Activated T-cell treated with anti-CD3 and anti-CD28 coated beads, Interleukin-2, amount 50 U/mL, for 4 hours (primary cell): ENCODE data around the gene SMG1. TPM values are rescaled to one million over a fixed set of nuclear protein-coding genes. Genes with fewer than 3 reads are reported as not detected.
"Not testable (repeated sequence)": the region's sequence is repeated elsewhere in the genome, so short reads cannot be mapped to it uniquely, and the experiment has no call there.

Experiments
- ATAC-seq, 2 donors: fragments of 200-7000 bp; cut with Tn5 transposase; one replicate each; pipeline ENCODE4 v1.10.0; 2021
- DNase-seq: peaks from one replicate; pipeline ENCODE4 v3.0.0-alpha.2; 2020
- H3K27me3 Mint-ChIP-seq: one replicate; pipeline ENCODE4 v1.8.0; 2021; ENCODE audit warnings: low read depth, mixed read lengths
- H3K36me3 Mint-ChIP-seq: one replicate; pipeline ENCODE4 v1.8.0; 2022; ENCODE audit warnings: mixed read lengths; ENCODE audit not compliant: insufficient read depth
- H3K4me1 Mint-ChIP-seq: one replicate; pipeline ENCODE4 v1.8.0; 2021; ENCODE audit warnings: low read depth, mixed read lengths
- H3K4me3 Mint-ChIP-seq: one replicate; pipeline ENCODE4 v1.8.0; 2021; ENCODE audit warnings: mild to moderate bottlenecking, moderate library complexity, mixed read lengths
- H3K9me3 Mint-ChIP-seq: one replicate; pipeline ENCODE4 v1.8.0; 2021; ENCODE audit warnings: mixed read lengths
- total RNA-seq, 3 donors: library from RNA; stranded (reverse); gene quantifications; one replicate each; pipeline ENCODE4 v1.2.1, GENCODE V29; 2021

The SMG1 gene
- total RNA-seq, 3 donors from 2014 or later: 83.7 to 94.7 (median 87.3) TPM

- DNase-seq: no peak
- Mint-ChIP-seq H3K9me3 (no peaks in the 10 kb centered on the region), H3K4me1 (peaks cover 11% of the 10 kb centered on the region), H3K36me3 (no peaks in the 10 kb centered on the region), H3K4me3 (no peak overlapping the region), H3K27me3 (no peaks in the 10 kb centered on the region)
- no peak for ATAC-seq
Observed at GRCh38 chr16:18945233-18945632, 19.0 kb upstream of the SMG1 start.

- Mint-ChIP-seq H3K27me3 (no peaks in the 10 kb centered on the region), H3K4me3 (no peak overlapping the region), H3K9me3 (no peaks in the 10 kb centered on the region), H3K36me3 (no peaks in the 10 kb centered on the region), H3K4me1 (peaks cover 11% of the 10 kb centered on the region)
- ATAC-seq: no peak
- no peak for DNase-seq
Observed at GRCh38 chr16:18943414-18943813, 17.2 kb upstream of the SMG1 start.

- H3K4me1 Mint-ChIP-seq: peaks cover 12% of the 10 kb centered on the region
- H3K9me3 Mint-ChIP-seq: no peaks in the 10 kb centered on the region
- H3K36me3 Mint-ChIP-seq: no peaks in the 10 kb centered on the region
- no peak for ATAC-seq
- no peaks in the 10 kb centered on the region for H3K27me3 Mint-ChIP-seq
- no peak for DNase-seq
- no peak overlapping the region for H3K4me3 Mint-ChIP-seq
Observed at GRCh38 chr16:18942061-18942460, 15.9 kb upstream of the SMG1 start.

DNA sequence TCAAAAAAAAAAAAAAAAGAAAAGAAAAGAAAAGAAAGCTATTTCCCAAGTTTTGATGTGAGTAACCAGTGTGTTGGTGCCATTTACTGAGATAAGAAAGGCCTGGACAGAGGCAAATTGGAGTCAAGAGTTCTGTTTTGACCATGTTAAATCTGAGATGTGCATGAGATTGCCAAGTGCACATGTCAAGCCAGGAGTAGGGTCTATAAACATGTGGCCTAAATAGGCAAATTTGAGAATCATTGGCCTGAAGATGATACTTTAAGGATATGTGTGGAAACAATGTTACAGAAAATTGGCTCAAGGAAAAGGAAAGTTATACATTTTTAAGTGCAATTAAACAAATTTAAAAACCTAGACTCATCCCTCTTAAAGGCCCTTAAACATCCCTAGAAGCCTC is 15.3 kb upstream of the SMG1 start:
- ATAC-seq: no peak
- no peak for DNase-seq
- Mint-ChIP-seq H3K36me3 (no peaks in the 10 kb centered on the region), H3K27me3 (no peaks in the 10 kb centered on the region), H3K4me3 (no peak overlapping the region), H3K9me3 (no peaks in the 10 kb centered on the region), H3K4me1 (peaks cover 12% of the 10 kb centered on the region)

- Mint-ChIP-seq H3K36me3 (no peaks in the 10 kb centered on the region), H3K4me1 (peaks cover 4% of the 10 kb centered on the region), H3K9me3 (no peaks in the 10 kb centered on the region), H3K27me3 (no peaks in the 10 kb centered on the region), H3K4me3 (no peak overlapping the region)
- ATAC-seq (no peak), DNase-seq (no peak)
Observed at GRCh38 chr16:18938986-18939385, 12.8 kb upstream of the SMG1 start.

GRCh38 chr16:18937390-18937789 is 11.2 kb upstream of the SMG1 start:
- no peak overlapping the region for H3K4me3 Mint-ChIP-seq
- H3K4me1 Mint-ChIP-seq: peaks cover 4% of the 10 kb centered on the region
- DNase-seq (no peak), ATAC-seq (no peak)
- no peaks in the 10 kb centered on the region for H3K36me3 Mint-ChIP-seq
- H3K9me3 Mint-ChIP-seq: no peaks in the 10 kb centered on the region
- H3K27me3 Mint-ChIP-seq: no peaks in the 10 kb centered on the region

- ATAC-seq (no peak), DNase-seq (no peak)
- H3K9me3 Mint-ChIP-seq: no peaks in the 10 kb centered on the region
- no peak overlapping the region for H3K4me3 Mint-ChIP-seq
- no peaks in the 10 kb centered on the region for H3K27me3 Mint-ChIP-seq
- peaks cover 4% of the 10 kb centered on the region for H3K4me1 Mint-ChIP-seq
- H3K36me3 Mint-ChIP-seq: no peaks in the 10 kb centered on the region
Observed at GRCh38 chr16:18936727-18937340, 10.6 kb upstream of the SMG1 start.

GRCh38 chr16:18933501-18933900 is 7.3 kb upstream of the SMG1 start:
- peaks cover 6% of the 10 kb centered on the region for H3K4me1 Mint-ChIP-seq
- no peaks in the 10 kb centered on the region for H3K27me3 Mint-ChIP-seq
- no peaks in the 10 kb centered on the region for H3K9me3 Mint-ChIP-seq
- H3K36me3 Mint-ChIP-seq: no peaks in the 10 kb centered on the region
- DNase-seq (no peak), ATAC-seq (no peak)
- no peak overlapping the region for H3K4me3 Mint-ChIP-seq

DNA sequence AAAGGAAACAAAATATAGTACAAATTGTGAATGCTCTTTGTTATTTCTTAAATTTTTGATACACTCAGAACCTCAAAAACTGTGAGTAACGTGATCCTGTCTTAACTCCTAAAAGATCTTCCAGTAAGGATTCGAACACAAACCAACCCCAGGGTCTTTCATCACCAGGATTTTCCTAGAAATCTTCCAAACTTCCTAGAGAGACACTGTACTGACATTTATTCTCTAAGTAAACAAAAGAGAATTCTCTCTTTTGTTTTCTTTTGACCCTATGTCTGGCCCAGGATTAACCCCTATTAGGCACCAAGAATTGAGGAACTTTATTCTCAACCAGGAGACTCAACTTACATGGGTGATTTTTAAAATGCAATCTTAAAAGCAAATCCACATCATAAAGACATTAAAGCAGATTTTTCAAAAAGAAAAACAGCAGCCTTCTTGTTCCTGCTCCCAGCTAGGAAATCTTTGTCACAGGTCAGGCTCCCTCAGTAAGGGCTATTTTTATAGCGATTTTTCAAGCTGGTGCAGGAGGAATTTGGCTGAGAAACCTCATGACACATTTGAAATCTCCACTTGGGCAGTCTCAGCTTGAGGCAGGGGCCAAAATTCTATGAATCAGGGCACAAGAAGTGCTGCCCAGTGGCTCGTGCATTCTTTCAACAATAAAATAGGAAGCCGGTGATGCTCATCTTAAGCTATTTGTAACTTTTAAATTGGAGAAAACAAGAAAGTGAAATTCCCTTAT is 6.2 kb upstream of the SMG1 start:
- Mint-ChIP-seq H3K4me1 (peaks cover 6% of the 10 kb centered on the region), H3K4me3 (no peak overlapping the region), H3K9me3 (no peaks in the 10 kb centered on the region), H3K27me3 (no peaks in the 10 kb centered on the region), H3K36me3 (no peaks in the 10 kb centered on the region)
- ATAC-seq (no peak), DNase-seq (no peak)

- Mint-ChIP-seq H3K27me3 (no peaks in the 10 kb centered on the region), H3K4me1 (peaks cover 7% of the 10 kb centered on the region), H3K36me3 (no peaks in the 10 kb centered on the region), H3K4me3 (no peak overlapping the region), H3K9me3 (no peaks in the 10 kb centered on the region)
- ATAC-seq (no peak), DNase-seq (no peak)
Observed at GRCh38 chr16:18931756-18932155, 5.5 kb upstream of the SMG1 start.

DNA sequence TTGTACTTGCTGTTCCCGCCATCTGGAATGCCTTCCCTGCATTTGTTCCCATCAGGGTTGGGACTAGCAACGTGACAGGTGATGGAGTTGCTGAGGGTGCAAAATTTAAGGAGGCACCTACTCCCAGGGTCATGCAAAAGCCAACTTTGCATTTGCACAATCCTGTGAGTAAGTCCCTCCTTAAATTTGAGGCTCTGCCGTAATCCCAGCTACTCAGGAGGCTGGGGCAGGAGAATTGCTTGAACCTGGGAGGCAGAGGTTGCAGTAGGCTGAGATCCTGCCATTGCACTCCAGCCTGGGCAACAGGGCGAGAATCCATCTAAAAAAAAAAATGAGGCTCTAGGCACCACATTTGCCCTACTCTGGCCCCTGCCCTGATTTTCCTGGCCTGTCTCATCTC is 3.9 kb upstream of the SMG1 start:
- not testable (repeated sequence) for ATAC-seq

DNA sequence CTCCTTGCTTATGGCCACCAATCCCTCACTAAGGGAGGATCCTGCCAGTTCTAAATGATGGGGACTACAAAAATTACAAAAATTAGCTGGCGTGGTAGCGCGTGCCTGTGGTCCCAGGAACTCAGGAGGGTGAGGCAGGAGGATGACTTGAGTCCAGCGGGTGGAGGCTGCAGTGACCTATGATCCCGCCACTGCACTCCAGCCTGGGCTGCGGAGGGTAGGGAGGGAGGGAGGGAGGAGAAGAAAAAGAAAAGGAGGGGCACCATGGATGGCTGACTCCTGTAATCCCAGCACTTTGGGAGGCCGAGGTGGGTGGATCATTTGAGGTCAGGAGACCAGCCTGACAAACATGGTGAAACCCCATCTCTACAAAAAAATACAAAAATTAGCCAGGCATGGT is 1.9 kb upstream of the SMG1 start:
- not testable (repeated sequence) for ATAC-seq, H3K27me3 Mint-ChIP-seq, H3K9me3 Mint-ChIP-seq, H3K36me3 Mint-ChIP-seq, H3K4me3 Mint-ChIP-seq, DNase-seq
- H3K4me1 Mint-ChIP-seq: peaks cover 21% of the 10 kb centered on the region

More for the DNA sequence above, 3.9 kb upstream of the SMG1 start:
- not testable (repeated sequence) for H3K27me3 Mint-ChIP-seq, DNase-seq, H3K9me3 Mint-ChIP-seq, H3K4me3 Mint-ChIP-seq, H3K36me3 Mint-ChIP-seq
- peaks cover 12% of the 10 kb centered on the region for H3K4me1 Mint-ChIP-seq

GRCh38 chr16:18925215-18925985 is 808 bp downstream of the SMG1 start:
- H3K36me3 Mint-ChIP-seq, H3K27me3 Mint-ChIP-seq, H3K9me3 Mint-ChIP-seq: not testable (repeated sequence)
- ATAC-seq (peak; percentile 72), DNase-seq (peak; percentile 44)
- Mint-ChIP-seq H3K4me1 (peaks cover 32% of the 10 kb centered on the region), H3K4me3 (peak overlapping the region; percentile 93)

GRCh38 chr16:18923935-18924334 is 2.3 kb downstream of the SMG1 start:
- not testable (repeated sequence) for H3K27me3 Mint-ChIP-seq, ATAC-seq, DNase-seq, H3K9me3 Mint-ChIP-seq, H3K36me3 Mint-ChIP-seq
- H3K4me3 Mint-ChIP-seq: peak overlapping the region; percentile 93
- peaks cover 39% of the 10 kb centered on the region for H3K4me1 Mint-ChIP-seq

- Mint-ChIP-seq H3K4me1 (peaks cover 46% of the 10 kb centered on the region), H3K4me3 (peak overlapping the region; percentile 93)
- not testable (repeated sequence) for H3K36me3 Mint-ChIP-seq, DNase-seq, H3K9me3 Mint-ChIP-seq, ATAC-seq, H3K27me3 Mint-ChIP-seq
Observed at GRCh38 chr16:18923124-18923523, 3.1 kb downstream of the SMG1 start.
